Forelimb muscle (tissue), 1 donor: ENCODE measurements around the gene HES5. TPM values are rescaled to one million over a fixed set of nuclear protein-coding genes. Genes with fewer than 3 reads are reported as not detected.

Experiments
- DNase-seq: peaks from one replicate; pipeline ENCODE4 v3.0.0-alpha.2; 2013; ENCODE audit warnings: low read depth
- polyA plus RNA-seq: library from polyadenylated mRNA; unstranded; fragments of 120-200 nt; gene quantifications from one replicate; pipeline ENCODE4 v1.2.1, GENCODE V29; 2013; ENCODE audit not compliant: insufficient read length

The HES5 gene
- polyA plus RNA-seq, 1 donor, result 0.56 TPM

DNA sequence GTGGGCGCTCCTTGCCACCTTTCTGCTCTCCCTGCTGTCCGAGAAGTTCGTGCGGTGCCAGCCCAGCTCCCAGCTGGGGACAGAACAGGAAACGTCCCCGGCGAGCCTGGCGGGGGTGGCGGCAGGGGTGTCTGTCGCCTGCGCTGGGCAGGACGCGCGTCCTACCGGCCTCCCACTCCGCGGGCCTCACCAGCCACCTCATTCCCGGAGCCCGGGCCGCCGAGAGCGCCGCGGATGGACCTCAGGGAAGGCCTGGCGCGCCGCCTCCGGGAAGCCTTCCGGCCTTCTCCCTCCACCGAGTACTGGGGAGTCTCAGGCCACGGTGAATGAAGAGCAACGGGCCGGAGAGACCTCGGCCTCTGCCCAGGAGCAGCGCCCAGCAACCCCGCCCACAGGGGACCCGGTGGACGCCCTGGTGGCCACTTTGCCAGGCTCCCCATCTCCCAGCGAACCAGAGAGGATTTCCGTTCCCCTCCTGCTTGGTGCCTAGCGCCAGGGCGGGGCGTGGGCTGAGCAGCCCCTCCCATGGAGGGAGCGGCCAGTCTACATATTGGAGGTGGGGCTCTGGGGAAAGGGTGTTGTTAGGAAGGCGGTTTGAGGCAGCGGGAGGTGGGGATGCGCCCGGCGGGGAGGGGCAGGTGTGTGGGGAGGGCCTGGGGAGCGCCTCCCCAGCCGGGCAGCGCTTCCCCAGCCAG, 16.6 kb upstream of the HES5 start:
- no peak for DNase-seq

DNA sequence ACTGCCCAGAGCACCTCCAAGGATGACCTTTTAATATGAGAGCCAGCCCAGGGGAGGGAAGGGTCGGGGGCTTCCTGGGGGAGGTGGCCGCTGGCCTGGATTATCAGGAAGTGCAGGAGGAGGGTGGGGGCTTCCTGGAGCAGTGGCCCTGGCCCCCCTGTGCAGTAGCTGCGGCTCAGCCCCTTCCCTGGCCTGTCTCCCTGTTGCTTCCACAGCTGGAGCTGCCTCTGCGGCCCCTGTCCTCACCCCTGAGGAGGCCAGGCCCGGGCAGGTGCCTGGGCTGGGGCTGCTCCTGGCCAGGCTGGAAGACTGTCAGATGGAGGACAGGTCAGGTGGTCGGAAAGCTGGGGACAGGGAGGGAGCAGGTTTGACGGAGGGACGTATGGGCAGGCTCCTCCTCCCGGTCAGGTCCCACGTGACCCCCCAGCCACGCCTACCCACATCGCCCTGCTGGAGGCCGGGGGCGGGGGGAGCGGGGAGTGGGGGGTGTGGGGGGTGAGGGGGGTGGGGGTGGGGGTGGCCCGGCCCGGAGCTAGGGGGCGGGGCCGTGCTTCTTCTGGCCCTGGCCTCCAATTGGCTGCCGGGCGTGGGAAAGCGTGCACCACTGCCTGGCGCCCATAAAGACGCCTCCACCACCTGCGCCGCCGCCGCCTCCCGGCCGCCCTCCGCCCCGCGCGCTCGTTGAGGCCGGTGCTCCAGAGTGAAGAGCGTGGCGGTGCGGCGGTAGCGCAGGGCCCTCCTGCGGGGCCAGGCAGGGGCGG, 15.9 kb upstream of the HES5 start:
- no peak for DNase-seq

DNA sequence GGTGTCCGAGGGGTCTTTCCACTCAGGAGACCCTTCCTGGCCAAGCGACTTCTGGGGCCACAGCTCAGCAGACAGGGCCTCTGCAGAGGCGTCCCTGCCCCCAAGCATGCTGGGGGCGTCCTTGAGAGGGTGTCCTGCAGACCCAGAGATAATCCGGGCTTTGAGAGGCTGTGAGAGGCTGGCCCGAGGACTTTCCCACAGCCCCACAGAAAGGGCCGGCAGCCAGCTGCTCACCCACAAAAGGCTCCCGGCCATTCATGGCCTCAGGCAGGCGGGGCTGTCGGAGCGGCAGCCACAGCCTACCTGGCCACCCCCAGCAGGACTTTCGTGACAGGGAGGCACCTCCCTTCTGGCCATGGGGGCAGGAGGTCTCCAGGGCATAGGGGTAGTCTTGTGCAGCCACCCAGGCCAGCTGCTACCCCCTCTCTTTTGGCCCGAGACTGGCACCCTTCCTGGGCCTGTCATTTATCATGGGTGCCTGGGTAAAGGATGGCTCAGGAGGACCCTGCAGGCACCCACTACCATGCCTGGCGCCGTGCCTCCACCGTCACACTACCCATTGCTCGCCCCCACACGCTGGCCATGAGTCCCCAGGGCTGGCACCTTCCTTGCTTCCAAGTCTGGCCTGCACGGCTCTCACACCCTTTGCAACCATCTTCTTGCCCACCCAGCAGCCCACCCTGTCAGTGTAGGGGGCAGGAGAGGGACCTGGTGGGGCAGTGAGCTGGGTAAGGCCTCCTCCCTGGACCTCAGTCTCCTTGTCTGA, 15.0 kb upstream of the HES5 start:
- no peak for DNase-seq

DNA sequence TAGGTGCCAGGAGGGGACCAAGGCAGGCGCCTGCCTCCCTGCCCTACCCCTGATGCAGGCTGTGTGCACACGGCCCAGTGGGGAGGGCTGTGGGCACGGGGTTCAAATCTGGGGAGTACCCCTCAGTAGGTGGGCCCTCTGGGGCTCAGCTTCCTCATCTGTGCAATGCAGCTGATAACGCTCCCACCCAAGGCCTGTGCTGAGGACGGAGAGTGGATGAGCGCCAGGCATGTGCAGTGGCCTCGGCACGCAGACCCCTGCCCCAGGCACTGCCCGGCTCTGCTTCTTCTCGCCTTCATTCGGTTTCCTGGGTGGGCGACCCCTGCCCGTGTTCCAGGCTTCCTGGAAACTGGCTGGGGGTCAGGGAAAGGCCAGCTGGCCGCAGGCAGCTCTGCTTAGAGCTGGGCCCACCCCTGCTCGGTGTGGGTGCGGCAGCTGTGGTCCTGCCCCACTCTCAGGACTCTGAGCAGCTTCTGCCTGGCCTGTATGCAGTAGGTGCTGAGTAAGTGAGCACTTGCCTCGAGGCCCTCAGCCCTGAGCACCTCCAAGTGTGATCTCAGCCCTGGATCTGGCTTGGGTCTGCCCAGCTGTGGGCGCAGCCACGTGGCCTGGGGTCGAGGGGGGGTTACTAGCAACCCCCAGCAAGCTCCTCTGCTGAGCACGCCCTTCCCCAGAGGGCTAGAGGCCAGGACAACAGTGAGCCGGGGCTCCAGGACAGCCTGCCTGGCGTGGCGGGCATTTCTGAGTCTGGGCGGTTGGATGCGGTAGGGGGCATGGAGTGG, 14.2 kb upstream of the HES5 start:
- no peak for DNase-seq

DNA sequence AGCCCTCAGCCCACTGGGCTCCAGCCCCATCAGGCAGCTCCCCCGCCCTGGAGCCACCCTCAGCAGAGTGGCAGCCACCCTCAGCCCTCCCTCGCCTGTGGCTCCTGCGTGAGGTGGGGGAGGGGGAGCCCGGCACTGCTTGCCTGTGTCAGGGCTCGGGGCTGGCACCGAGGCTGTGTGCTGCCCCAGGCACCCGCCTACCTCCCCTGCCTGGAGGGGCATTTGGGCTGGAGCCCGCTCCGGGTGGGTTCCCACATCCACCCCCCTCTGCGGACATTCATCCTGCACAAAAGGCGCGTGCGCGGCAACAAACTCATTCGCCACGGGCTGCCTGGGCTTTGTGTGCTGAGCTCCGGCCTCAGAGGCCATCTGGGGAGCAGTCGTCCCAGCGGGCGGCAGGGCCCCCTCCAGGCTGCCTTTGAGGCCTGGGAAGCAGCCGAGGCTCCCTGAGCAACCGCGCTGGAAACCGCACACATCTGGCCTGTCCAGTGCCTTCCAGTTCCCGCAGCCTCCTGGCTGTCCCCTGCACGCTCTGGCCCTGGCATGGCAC, 13.6 kb upstream of the HES5 start:
- DNase-seq, result no peak

DNA sequence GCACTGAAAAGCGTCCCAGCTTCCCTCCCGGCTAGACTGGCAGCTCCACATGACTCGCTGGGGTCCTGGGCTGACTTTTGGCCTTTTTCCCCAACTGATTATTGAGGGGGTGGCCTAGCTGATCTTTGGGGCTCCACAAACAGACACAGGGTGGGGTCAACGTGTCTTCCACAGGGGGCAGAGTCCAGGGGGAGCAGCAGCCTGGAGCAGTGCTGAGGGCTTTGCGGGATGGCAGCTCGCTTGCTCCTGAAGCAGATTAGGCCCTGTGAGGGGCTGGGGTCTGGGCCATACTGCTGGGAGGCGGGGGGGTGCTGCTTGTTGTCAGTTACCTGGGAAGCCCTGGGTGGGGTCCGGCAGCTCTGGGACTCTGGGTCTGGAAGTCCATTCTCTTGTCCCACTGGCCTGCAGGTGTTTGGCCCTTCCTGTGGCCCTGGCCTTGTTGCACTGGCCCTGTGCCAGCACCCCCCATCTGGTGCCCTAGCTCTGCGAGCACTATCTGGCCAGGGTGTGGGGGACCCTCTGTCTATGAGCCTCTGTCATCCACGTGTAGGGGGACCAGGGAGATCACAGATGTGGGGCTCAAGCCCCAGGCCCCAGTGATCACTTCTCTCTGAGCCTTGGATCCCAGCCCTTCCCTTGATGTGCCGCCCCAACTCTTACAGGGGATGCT, 12.3 kb upstream of the HES5 start:
- DNase-seq, result no peak

DNA sequence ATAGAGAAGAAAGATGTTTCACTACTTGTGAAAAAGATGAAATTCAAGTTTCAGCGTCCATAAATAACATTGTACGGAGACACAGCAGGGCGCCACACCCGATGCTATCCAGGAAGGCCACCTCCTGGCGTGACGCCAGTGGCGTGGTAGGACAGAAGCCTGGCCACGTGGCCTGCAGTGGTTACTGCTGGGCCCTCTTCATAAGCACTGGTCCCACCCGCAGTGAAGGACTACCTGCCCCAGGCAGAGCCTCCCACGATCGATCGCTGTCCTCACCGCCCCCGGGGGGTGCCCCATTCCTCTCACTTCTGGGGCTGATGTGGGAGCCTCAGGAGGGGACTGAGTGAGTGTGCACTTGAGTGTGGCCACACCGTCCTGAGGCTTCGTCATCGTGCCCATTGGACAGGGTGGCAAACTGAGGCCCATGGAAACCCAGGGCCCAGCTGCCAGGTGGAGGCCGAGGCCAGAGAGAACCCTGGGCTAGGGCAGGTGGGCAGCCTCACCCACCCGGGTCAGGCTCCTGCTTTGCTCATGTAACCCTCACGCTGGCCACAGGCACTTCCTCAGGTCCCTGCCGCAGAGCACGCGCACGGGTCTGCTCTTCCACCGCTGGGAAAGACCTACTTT, 11.7 kb upstream of the HES5 start:
- DNase-seq, result no peak

DNA sequence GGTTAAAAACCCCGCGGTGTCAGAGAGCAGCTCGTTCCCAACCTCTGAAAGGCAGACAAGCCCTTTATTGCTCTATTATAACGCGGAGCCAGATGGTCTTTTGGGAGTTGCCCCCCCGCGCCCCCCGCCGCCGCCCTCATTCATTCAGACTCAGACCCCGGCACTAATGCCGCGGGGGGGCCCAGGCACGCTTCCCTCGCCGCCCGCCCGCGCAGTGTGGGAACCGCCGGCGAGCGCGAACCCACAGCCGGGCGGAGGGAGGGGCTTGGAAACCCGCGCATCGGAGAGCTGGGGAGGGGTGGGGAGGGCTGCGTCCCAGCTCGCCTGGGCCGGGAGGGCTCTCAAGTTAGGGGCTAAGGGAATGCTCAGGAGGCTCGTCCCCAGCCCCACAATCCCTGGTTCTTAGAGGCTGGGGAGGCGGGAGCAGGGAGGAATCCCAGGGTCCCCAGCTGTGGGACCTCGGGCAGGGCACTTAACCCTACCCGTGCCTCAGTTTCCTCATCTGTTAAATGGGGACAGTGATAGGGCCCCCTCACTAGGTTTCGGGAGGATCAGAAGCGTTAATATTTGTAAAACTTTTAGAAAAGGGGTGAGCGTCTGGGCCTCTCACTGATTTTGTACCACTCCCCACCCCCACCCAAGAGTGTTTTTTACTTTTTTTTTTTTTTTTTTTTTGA, 10.9 kb upstream of the HES5 start:
- DNase-seq, result no peak

DNA sequence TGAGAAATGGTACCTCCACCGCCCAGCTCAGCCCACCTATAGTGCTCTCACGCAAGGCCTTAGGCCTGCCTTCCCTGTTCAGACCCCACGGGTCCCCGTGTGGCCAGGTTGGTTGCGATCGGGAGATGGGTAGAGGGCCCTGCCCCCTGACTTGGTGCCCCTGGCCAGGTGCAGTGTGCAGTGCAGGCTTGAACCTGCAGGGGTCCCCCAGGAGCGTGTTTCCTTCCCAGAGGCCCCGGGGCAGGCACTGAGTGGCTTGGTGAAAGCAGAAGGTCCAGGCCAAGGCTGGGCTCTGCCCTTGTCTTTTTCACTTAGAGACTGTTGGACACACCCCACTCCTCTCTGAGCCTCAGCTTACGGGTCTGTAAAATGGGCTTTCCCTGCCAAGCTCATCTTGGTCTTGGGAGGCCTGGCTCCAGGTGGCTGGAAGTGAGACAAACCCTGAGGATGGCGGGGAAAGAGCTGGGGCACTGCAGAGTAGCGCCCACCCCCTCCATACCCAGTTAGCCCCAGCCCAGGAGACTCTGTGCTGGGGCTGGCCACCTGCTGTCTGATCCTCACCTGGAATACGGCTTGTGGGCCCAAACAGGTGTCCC, 9.3 kb upstream of the HES5 start:
- DNase-seq, result no peak

DNA sequence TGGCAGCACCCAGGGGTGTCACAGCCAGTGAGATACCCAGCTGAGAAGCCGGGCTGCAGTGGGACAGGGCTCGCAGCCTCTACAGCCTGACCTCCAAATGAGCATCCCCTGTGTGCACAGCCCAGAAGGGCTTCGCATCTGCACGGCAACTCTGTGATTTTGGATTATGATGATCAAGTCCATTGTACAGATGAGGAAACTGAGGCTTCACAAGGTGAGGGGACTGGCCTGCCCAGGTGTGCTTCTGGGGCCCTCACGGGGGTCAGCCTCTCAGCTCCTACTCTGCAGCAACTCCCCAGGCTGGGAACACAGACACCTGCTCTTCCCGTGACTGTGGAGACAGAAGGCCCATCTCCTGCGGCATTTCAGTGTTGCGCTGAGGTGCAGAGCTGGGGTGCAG, 8.8 kb upstream of the HES5 start:
- DNase-seq, result no peak

DNA sequence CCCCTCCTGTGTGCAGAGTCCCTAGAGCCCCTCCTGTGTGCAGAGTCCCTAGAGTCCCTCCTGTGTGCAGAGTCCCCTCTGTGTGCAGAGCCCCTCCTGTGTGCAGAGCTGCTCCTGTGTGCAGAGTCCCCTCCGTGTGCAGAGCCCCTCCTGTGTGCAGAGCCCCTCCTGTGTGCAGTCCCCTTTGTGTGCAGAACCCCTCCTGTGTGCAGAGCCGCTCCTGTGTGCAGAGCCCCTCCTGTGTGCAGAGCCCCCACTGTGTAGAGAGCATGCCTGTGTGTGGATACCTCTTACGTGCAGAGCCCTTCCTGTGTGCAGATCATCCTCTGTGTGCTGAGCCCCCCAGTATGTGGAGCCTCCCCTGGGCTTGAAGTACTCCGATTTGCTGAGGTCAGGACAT, 8.3 kb upstream of the HES5 start:
- DNase-seq, result no peak

DNA sequence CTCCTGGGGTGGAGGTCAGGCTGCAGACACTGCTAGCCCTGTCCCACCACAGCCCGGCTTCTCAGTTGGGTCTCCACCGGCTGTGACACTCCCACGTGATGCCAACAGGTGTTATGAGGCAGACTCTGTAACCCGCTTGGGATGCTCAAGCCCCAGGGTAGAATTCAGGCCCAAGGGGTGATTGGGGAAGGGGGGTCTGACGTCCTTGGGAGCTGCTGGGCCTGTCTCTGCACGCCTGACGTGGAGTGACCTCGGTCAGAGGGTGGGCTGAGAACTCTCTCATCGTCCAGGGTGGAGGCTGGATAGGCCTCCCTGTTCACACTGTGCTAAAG, 7.7 kb upstream of the HES5 start:
- no peak for DNase-seq

DNA sequence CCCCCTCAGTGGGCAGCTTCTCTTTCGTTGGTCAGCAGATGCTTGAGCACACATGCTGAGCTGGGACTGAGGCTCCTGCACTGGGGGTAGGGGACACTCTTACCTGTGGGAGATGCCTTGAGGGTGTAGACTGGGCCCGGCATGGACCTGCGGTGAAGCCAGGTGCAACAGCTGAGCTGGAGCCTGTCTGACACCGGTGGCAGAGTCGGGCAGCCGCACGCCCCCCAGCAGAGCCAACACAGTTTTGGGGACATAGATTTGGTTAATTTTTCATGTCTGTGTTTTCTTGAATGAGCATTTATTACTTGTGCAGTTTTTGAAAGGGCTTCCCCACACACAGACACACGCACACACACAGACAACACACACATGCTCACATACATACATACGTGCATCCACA, 5.9 kb upstream of the HES5 start:
- DNase-seq, result no peak

DNA sequence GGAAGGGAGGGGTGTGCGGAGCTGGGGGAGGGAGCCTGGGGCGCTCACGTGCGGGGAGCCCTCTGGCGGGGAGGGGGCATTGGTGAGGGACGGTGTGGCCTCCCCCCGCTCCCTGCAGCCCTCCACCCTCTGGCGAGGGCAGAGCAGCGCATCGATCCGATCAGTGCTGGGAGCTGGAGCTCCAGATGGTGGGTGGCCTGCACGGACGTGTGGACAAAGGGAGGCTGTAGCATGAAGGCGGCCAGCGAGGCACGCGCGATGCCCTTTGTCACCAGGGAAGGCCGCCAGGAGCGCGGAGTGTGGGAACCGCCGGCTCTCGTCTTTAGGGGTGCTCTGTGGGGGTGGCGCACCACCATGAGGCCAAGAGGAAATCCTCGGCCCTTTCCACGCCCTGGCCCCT, 5.4 kb upstream of the HES5 start:
- DNase-seq, result no peak

DNA sequence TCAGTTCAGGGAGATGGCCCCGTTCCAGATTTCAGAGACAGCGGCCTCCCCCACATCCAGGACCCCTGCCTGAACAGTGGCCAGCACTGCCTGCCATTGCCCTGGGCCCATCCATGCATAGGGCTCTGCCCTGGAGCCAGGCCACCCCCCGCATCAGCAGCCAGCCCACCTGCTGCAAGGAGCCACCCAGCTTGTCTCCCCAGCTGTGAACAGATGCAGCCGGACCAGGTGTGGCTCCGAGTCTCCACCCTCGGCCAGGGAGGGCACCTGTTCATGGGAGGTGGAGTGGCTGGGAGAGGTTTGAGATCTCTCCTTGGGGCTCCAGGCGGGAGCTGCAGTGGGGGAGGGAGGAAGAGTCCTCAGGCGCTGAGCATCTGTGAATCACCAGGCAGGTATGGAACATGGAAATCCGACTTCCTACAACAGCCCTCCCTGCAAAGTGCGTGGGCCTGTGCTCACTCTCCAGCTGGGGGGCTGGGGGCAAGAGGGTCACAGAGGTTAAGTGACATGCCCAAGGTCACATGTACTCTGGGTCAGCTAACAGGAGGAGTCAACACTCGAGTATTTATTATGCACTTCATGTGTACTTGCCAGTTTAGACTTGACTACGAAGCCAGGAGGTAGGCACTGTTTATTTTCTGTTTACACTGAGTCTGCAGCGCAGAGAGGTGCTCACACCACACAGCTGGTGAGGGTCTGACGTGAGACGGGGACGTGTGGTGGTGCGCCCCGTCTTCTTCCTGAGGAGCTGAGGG, 4.8 kb upstream of the HES5 start:
- DNase-seq, result no peak

DNA sequence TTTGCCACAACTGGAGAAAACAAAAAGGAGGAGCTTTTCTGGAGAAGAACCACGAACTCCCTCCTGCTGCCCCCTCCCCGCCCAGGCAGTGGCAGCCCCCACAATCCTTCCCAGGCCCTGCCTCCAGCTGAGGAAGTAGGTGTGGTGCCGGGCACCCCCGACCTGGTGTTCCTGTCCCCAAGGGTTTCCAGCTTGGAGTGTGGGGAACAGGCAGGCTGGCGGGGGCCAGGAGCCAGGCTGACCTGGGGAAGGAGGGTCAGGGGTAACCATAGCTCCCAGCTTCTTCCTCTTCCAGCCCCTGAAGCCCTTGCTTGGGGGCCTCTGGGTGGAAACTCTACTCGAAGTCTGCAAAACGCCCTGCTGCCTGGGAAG, 4.2 kb upstream of the HES5 start:
- DNase-seq, result no peak

DNA sequence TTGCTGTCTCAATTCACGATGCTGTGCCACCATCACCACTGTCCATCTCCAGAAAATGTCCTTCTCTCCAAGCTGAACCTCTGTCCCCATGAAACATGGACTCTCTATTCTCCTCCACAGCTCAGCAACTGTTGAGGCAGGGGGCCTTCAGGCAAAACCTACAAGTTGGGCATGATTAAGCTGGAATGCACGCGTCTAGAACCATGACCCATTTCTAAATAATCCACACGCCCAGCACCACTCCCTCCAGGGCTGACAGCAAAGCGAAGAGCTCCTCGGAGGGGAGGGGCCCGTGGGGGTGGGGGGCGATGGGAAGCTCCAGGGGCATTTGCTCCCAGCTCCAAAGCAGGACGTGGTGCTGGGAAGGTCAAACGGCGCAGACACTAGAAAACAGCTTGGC, 3.3 kb upstream of the HES5 start:
- DNase-seq, result no peak

DNA sequence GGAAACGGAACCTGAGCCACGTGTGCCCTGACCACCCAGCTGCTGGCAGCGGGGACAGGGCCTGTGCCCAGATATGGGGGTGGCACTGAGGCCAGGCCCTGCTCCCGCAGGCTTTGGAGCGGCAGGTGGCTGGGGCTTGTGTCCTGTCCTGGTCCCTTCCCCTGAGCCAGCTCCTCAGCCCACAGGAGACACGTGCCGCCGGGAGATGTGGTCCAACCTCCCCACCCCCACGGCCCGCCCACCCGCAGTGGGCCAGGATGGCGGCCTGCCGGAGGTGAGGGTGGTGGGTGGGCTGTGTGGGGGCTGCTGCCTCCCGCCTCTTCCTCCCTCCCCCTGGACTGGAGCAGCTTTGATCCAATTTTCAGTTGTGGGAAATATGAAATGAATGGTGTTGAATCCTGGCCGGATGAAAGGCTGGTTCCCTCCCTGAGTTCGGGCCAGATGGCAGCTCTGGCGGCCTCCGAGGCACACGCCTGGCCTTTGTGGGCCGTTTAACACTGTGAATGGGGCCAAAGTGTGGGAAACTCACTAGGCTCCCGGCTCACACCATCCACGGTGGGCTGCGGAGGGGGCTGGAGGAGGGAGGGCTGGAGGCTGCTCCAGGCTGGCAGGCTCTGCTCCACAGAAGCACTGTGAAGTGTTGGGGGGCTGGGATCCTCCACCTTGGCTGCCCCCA, 2.6 kb upstream of the HES5 start:
- DNase-seq, result no peak
